H1 (cell line): ENCODE results near the gene UGT2A2. TPM values are rescaled to one million over a fixed set of nuclear protein-coding genes. Genes with fewer than 3 reads are reported as not detected.

Source experiments
- ATF3 ChIP-seq: IDR thresholded peaks from 2 replicates; pipeline ENCODE4 v1.6.1; 2011; ENCODE audit warnings: low read depth, mild to moderate bottlenecking, low read length; ENCODE audit not compliant: insufficient read depth
- CREB1 ChIP-seq: IDR thresholded peaks from 2 replicates; pipeline ENCODE4 v1.6.1; 2012; ENCODE audit warnings: inconsistent platforms
- HDAC6 ChIP-seq: IDR thresholded peaks from one replicate; pipeline ENCODE4 v1.7.1; 2012; ENCODE audit warnings: low read depth, mild to moderate bottlenecking, inconsistent platforms, low read length, moderate library complexity
- JUN ChIP-seq: IDR thresholded peaks from 2 replicates; pipeline ENCODE4 v1.6.1; 2011; ENCODE audit warnings: low read depth, mild to moderate bottlenecking, improper control_type of control experiment, low read length
- PHF8 ChIP-seq: fragments of 200-600 bp; sonication (generic); conservative IDR thresholded peaks from 2 replicates; pipeline ENCODE4 v1.7.1; 2012; ENCODE audit warnings: low read depth, mild to moderate bottlenecking, inconsistent platforms, low read length, moderate library complexity
- RXRA ChIP-seq: IDR thresholded peaks from 2 replicates; pipeline ENCODE4 v1.6.1; 2011; ENCODE audit warnings: low read depth, mild to moderate bottlenecking, low read length, moderate library complexity; ENCODE audit not compliant: insufficient read depth
- SRF ChIP-seq: IDR thresholded peaks from 2 replicates; pipeline ENCODE4 v1.6.1; 2011; ENCODE audit warnings: mild to moderate bottlenecking, low read depth, low read length, moderate library complexity
- TAF1 ChIP-seq: IDR thresholded peaks from 2 replicates; pipeline ENCODE4 v1.6.1; 2011; ENCODE audit warnings: mild to moderate bottlenecking, low read depth, low read length
- polyA plus RNA-seq, 7 experiments: library from polyadenylated mRNA; depleted of rRNA in 3 of 7; stranded (reverse) in 5 of 7; unstranded in 2 of 7; fragments of >200 nt in 5 of 7; fragments of 200-250 nt in 2 of 7; gene quantifications; 1 replicate in 5 of 7; 2 replicates in 1 of 7; 4 replicates in 1 of 7; pipeline versions ENCODE4 v1.2.1 to v1.2.3, GENCODE V29; 2011 to 2013; ENCODE audit warnings: missing spikeins in 2 of 7, mixed read lengths in 2 of 7
- small RNA-seq: library from polyadenylated mRNA; stranded (forward); fragments of <200 nt; extraction: miRNeasy Mini kit (QIAGEN cat#:217004); gene quantifications from one replicate; pipeline ENCODE3, GENCODE V24; 2013; ENCODE audit not compliant: insufficient read depth
- total RNA-seq: library from RNA; stranded (reverse); fragmentation: NEBNext Ultra II Directional; extraction: Animal tissue kit (Norgen Biotek cat#: 25700); gene quantifications from 2 replicates; pipeline ENCODE4 v1.2.1, GENCODE V29; 2021

Gene UGT2A2
- total and polyA plus RNA-seq, 2 of the 8 experiments (the other 6 are each of a cell fraction or from before 2014, with no cell fraction given): not detected

- TF ChIP-seq JUN: no peak
- no peak for TF ChIP-seq ATF3
- no peak for TF ChIP-seq SRF
- TF ChIP-seq HDAC6: no peak
- no peak for TF ChIP-seq TAF1
- no peak for TF ChIP-seq PHF8
- TF ChIP-seq RXRA: no peak
- no peak for TF ChIP-seq CREB1
- TF ChIP-seq, all 59 proteins: peak for 0
Observed at GRCh38 chr4:69546134-69546765, 93.2 kb downstream of the UGT2A2 start (continued).

Small RNA genes lying within 50 kb of the gene (small RNA-seq; reads per million reads assigned to genes)
- not detected for gene UGT2A2

Other genes with a start within 250 kb of the UGT2A2 start
- not detected in 2 replicates for gene UGT2B4, start 143.7 kb downstream of the UGT2A2 start, total RNA-seq
- gene UGT2B4, start 143.7 kb downstream of the UGT2A2 start, polyA plus RNA-seq (2011; rRNA removed): not detected in 2 replicates
- 0.19 TPM in 1 of 2 replicates, not detected in the other for gene UGT2A1, start 13.6 kb upstream of the UGT2A2 start, total RNA-seq
- not detected in 2 replicates for gene UGT2A1, start 13.6 kb upstream of the UGT2A2 start, polyA plus RNA-seq (2011; rRNA removed)
- not detected in 2 replicates for gene SULT1B1, start 121.0 kb upstream of the UGT2A2 start, total RNA-seq
- gene SULT1B1, start 121.0 kb upstream of the UGT2A2 start, polyA plus RNA-seq (2011; rRNA removed): not detected in 2 replicates
- not detected in 2 replicates for gene SULT1E1, start 220.5 kb upstream of the UGT2A2 start, total RNA-seq
- not detected in 2 replicates for gene SULT1E1, start 220.5 kb upstream of the UGT2A2 start, polyA plus RNA-seq (2011; rRNA removed)